Measurements from ENCODE around the gene NUDT3. TPM values are rescaled to one million over a fixed set of nuclear protein-coding genes. Genes with fewer than 3 reads are reported as not detected.

Gene NUDT3
- total and polyA plus RNA-seq, 9 of the 15 experiments (the other 6 are each of a cell fraction or from before 2014, with no cell fraction given) = 5.4 to 81.2 (median 56.4) TPM

GRCh38 chr6:34284563-34285447 is 107.7 kb downstream of the NUDT3 start (continued):
- TF ChIP-seq SMC3 (conservative IDR thresholded peaks at IDR 0.05; ENCODE audit: insufficient read depth, low read depth, low read length) (no peak), CBFA2T2 (conservative IDR thresholded peaks at IDR 0.05) (peak; percentile 91), DEAF1 (CRISPR knock-in tag; IDR thresholded peaks at IDR 0.05) (no peak), ZNF431 (CRISPR knock-in tag; IDR thresholded peaks at IDR 0.05) (no peak), ZBTB2 (IDR thresholded peaks at IDR 0.05) (peak; percentile 58; the same call in 1 of the 2 replicates), HNRNPK (IDR thresholded peaks at IDR 0.05; ENCODE audit: low read depth, low read length, poor library complexity, severe bottlenecking) (no peak), ZNF75A (CRISPR knock-in tag; IDR thresholded peaks at IDR 0.05) (no peak), SMARCA5 (IDR thresholded peaks at IDR 0.05) (no peak), HDAC8 (tag; IDR thresholded peaks at IDR 0.05) (peak; percentile 39; the same call in 1 of the 2 replicates), KLF10 (CRISPR knock-in tag; IDR thresholded peaks at IDR 0.05) (no peak), ETV6 (IDR thresholded peaks at IDR 0.05; ENCODE audit: borderline replicate concordance in 1 of 2, low read depth in 2 of 2, low read length in 1 of 2) (no peak), ETV6 (CRISPR knock-in tag; IDR thresholded peaks at IDR 0.05; ENCODE audit: borderline replicate concordance) (no peak), FOXP1 (CRISPR knock-in tag; IDR thresholded peaks at IDR 0.05) (no peak), NRF1 (conservative IDR thresholded peaks at IDR 0.05 in 1 of 2, IDR thresholded peaks at IDR 0.05 in 1 of 2) (no peak), TAF9B (IDR thresholded peaks at IDR 0.05; ENCODE audit: partially characterized antibody) (no peak), DDX20 (tag; IDR thresholded peaks at IDR 0.05; ENCODE audit: low read depth) (no peak), EWSR1 (IDR thresholded peaks at IDR 0.05; ENCODE audit: borderline replicate concordance, low read depth, partially characterized antibody) (no peak), POLR3G (IDR thresholded peaks at IDR 0.05; ENCODE audit: extremely low read depth, insufficient read length, insufficient replicate concordance) (no peak), MECOM (CRISPR knock-in tag; IDR thresholded peaks at IDR 0.05) (0 out of 2 replicates have a peak, but pooled peaks have one; percentile 36), BACH1 (tag; IDR thresholded peaks at IDR 0.05) (0 out of 2 replicates have a peak, but pooled peaks have one; percentile 4), ELF4 (CRISPR knock-in tag; IDR thresholded peaks at IDR 0.05) (no peak), RBM15 (IDR thresholded peaks at IDR 0.05; ENCODE audit: insufficient read depth, low read length) (no peak), CBX5 (IDR thresholded peaks at IDR 0.05; ENCODE audit: borderline replicate concordance, low read depth) (peak; percentile 87; the same call in 1 of the 2 replicates), YBX1 (IDR thresholded peaks at IDR 0.05) (no peak), FOXK2 (conservative IDR thresholded peaks at IDR 0.05 in 1 of 2, IDR thresholded peaks at IDR 0.05 in 1 of 2; ENCODE audit: low read depth in 2 of 2) (no peak)
